ENCODE measurements around the gene PCGF1.

The PCGF1 gene

DNA sequence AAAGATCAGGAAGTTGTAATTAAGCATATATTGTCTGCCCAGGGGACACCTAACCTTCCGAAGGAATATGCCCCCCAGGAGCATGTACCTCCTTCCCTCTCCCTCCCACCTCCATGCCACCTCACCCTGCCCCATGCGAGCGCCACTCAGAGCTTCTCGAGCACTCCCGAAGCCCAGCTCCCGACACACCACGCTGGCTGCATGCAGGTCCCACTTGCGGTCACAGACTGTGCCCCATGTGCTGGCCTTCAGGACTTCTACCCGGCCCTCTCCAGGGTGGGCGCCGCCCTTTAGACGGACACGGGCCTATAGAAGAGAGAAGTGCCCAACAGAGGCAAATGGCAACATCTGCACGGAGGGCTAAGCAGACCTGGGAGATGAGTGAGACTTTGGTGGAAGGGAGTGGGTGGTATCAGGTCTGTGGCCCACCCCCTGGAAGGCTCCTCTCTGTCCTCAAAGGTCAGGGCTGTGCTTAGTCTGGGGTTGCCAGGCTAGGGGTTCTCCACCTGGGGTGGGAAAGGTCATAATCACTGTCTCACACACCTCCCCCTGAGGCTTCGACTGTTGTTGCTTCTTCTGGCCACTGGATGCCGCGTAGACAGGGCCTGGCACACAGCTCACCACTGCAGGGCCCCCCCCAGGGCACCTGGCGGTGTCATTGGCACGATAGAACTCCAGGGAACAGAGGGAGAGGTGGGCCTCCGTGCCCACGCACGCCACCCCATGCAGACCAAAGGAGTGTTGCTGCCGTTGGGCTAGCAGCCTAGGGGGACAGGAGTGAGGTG, 28.9 kb upstream of the PCGF1 start:
- DNase-seq, result no peak

DNA sequence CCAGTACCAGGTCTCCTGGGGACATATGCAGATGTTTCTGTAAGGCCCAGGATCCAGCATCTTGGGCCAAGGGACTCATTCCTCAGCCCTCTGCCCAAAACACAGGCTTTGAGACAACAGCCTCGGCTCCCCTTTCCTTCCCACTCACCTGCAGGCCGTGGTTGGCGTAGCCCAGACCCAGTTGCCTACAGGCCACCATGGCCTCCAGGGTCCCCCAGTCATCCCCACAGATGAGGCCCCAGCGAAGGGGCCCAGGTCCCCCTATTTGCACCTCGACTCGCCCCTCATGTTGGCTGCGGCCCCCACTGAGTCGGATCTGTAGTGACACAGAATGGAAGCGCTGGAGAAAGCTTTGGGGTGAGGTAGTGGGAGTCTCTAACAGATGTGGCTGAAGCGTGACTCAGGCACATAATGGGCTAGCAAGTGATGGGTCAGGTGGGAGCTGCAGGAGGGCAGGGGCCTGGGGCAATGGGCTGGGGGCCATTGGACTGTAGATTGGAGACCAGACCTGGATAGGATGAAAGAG, 28.0 kb upstream of the PCGF1 start:
- DNase-seq, result no peak

- DNase-seq, result no peak
Measured at GRCh38 chr2:74534411-74534810, 26.9 kb upstream of the PCGF1 start.

GRCh38 chr2:74533464-74533863, 26.0 kb upstream of the PCGF1 start:
- DNase-seq, result no peak

DNA sequence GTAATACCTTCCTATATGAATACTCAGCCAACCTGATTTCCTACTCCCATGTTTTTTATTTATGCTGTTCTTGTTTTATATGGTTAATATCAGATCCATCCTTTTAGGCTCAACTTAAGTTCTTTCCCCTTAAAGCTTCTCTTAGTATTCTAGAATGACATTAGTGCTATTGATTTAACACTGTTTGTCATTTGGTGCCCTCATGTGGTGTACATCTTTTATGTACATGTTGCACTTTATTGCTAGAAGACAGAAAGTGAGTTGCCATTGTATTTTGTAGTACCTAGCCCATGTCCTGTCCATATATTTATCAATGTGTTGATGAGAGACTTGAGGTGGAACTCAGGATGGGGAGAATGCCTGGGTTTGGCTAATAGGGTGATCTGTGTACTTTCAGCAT, 24.7 kb upstream of the PCGF1 start:
- no peak for DNase-seq

DNA sequence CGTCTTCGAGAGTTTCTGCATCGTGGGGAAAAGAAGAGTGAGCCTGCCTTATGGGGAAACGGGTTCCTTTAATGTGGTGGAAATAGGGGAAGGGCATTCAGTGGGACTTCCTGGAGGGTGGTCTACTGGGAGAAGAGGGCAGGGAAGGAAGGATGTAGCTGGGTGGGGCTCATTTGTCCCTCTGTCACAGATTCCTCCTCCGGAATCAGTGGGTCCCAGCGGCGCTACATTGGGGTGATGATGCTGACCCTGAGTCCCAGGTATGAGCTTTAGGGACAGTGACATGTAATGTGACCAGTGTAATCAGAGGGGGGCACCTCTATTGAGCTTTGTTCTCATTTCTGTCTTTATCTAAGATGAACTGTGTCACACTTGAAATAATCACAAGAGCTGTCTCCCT, 24.2 kb upstream of the PCGF1 start:
- DNase-seq, result no peak

DNA sequence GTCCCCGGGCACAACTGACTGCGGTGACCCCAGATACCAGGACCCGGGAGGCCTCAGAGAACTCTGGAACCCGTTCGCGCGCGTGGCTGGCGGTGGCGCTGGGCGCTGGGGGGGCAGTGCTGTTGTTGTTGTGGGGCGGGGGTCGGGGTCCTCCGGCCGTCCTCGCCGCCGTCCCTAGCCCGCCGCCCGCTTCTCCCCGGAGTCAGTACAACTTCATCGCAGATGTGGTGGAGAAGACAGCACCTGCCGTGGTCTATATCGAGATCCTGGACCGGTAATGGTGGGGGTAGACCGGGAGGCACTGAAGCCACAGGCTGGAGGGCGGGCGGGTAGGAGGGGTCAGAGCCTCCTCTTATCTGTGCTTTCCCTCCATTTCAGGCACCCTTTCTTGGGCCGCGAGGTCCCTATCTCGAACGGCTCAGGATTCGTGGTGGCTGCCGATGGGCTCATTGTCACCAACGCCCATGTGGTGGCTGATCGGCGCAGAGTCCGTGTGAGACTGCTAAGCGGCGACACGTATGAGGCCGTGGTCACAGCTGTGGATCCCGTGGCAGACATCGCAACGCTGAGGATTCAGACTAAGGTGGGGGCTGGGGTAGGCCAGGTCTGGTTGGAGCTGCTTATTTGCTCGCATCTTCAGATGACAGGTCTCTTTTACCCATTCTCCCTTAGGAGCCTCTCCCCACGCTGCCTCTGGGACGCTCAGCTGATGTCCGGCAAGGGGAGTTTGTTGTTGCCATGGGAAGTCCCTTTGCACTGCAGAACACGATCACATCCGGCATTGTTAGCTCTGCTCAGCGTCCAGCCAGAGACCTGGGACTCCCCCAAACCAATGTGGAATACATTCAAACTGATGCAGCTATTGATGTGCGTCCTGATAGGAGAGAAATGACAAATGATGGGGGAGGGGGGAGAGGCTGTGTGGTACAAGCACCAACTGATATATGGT, 23.0 kb upstream of the PCGF1 start:
- DNase-seq, result peak; percentile 27

DNA sequence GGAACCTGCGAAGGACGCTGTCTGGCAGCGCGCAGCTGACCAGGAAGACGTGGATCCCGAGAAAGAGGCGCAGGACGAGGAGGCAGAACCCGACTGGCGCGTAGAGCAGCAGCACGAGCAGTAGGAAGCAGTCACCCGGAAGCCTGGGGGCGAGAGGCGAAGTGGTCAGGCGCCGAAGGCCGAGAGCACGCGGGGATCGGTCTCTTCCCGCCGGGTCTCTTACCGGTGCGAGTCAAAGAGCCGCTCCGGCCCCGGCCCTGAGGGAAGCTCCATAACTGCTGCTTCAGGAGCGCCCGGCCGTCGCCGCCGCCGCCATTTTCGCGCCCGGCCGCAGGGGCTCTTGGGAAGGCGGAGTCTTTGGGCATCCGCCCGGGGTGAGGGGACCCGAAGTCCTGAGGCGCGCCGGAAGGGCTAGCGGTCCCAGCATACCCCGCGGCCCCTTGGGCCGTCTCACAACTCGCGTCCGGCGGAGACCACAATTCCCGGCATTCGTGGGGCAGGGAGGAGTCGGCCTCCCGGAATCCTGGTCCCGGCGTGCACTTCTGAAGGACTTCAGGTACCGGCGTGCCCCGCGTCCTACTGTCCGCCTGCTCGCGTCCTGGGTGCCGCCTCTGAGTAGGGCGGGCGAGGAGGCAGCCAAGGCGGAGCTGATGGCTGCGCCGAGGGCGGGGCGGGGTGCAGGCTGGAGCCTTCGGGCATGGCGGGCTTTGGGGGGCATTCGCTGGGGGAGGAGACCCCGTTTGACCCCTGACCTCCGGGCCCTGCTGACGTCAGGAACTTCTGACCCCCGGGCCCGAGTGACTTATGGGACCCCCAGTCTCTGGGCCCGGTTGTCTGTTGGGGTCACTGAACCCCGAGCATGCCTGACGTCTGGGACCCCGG, 22.1 kb upstream of the PCGF1 start, which contains the start of the genes AUP1 and HTRA2:
Gene AUP1, minus strand, starts transcription at position 350 of the 882 bp plus-strand sequence. Its CDS starts 77 bp downstream, at position 273.
Gene HTRA2, plus strand, starts transcription at position 577 of the 882 bp plus-strand sequence. Its CDS starts 74 bp downstream, at position 651.
- DNase-seq, result peak; percentile 77

GRCh38 chr2:74528600-74529356, 21.3 kb upstream of the PCGF1 start:
- no peak for DNase-seq

DNA sequence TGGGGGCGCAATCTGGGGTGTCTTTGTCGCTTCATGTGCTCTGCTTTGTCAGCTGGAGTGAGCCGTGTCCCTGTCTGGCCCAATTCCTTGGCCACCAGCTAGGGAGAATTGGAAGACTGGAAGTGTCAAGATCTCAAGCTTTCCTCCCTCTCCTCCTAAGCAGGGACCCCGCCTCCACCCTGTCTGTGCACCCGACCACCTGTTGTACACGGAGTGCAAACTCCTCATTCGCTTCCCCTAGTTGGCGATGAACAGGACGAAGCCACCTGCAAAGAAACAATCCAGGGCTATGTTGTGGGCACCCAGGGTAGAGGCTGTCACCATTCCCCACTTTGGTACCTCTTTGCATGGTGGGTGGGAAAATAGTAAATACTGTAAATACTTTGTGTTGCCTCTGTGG, 20.2 kb upstream of the PCGF1 start:
- no peak for DNase-seq

DNA sequence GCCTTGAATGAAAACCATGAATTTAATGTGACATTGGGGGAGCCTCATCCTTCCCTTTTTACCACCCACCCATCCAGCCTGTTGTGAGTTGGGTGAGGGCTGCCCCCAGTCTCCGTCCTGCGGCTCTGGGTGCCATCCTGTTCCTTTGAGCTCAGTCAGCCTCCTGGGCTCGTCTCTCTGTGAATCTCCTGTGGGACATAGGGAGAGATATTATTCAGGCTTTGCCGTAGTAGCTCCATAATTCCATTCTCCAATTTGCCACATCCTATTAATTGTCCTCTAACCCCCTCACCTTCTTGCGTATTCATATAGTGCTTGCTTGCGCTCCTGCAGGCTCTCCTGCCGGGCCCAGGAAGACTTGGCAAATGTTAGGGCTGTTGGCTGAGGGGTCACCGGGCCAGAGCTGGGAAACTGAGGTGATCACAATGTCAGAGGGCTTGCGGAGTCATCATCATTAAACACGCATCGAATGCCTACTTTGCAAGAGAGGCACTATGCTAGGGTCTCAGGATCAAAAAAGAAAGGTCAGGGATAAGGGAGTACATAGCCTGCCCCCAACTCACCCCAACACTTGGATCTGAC, 19.2 kb upstream of the PCGF1 start:
- DNase-seq, result no peak

- DNase-seq, result no peak
Measured at GRCh38 chr2:74525717-74526648, 18.5 kb upstream of the PCGF1 start, which contains the start of gene DQX1. TSS of gene DQX1 (minus strand) at chr2:74526231. CDS start at chr2:74525729, 502 bp downstream.

GRCh38 chr2:74524955-74525716, 17.6 kb upstream of the PCGF1 start:
- DNase-seq, result no peak

DNA sequence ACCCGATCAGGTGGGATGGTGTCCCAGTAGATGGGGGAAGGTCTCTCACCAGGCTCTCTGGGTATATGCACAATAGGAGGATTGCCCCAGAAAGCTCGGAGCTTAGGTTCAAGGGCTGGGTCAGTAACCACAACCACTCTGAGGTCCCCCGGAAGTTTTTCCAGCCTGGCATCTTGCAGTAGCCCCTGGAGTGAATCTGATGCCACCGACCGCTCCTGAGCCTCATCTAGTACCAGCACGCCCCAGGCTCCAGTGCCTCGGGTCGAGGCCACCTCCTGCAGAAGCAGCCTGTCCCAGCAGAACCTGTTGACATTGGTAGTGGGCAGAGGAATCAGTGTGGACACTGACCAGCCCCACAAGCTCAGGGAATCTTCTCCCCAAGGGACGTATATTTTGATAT, 16.5 kb upstream of the PCGF1 start:
- DNase-seq, result no peak

DNA sequence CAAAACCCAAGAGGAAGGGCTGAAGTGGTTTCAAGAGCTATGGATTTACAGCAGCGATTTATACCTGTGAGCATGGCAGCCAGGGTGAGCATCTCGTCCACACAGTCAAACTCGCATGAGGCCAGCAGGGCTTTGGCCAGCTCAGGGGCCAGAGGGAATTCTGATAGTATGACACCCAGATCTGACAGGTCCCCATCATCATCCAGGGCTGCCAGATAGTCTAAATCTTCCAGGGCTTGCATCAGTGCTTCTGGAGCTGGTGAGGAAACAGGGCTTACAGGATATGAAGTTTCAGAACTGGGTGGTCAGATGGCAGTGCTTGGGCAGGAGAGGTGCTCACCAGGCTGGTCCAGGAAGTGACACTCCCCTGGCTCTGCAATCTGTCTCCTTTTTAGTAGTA, 15.0 kb upstream of the PCGF1 start:
- DNase-seq, result no peak

DNA sequence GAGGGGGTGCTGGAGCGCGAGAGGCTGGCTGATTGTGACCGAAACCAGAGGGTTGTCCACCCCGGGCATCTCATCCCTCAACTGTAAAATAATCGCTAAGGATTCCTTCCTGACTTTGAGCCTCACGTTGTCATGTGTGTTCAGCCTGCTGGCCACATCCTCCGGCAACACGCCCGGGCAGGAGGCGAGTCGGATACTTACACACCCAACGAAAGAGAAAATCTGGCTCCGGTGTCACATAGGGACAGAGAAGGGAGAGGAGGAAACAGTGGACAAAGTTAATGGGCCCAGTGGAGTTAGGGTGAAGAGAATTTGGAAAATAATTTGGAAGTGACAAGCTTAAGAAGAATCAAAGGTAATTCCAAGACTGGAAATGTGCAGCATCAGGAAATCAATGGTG, 9.2 kb upstream of the PCGF1 start:
- no peak for DNase-seq

DNA sequence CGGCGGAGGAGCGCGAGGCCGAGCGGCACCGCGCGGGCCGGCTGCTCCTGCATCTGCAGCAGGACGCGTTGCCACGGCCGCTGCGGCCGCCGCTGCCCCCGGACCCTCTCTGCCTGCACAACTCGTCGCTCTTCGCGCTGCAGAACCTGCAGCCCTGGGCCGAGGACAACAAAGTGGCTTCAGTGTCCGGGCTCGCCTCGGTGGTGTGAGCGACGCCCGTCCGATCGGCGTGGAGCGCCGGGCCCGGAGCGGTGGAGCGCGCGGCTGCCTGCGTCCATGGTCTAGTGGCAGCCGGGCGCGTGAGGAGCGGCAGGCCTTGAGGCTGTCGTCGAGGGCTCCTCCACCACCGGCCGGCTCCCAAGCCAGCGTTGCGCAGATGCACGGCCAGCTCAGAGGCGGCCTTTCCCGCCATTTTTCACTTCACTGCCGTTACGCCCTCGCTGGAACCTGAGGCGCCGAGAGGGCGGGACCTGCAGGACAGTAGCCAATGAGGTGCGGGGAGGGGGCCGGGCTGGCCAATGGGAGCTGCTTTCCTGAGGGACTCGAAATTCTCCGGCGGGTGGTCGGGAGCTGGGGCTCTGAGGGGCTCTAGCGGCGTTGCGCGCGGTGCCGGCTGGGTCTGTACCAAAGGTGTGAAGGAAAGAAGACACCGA, 8.6 kb upstream of the PCGF1 start:
- DNase-seq, result peak; percentile 53

GRCh38 chr2:74515271-74515980, 7.9 kb upstream of the PCGF1 start:
- DNase-seq, result no peak
